Spleen (tissue), 11 donors: ENCODE results near the gene ABCA7. TPM values are rescaled to one million over a fixed set of nuclear protein-coding genes. Genes with fewer than 3 reads are reported as not detected.

Experiments used
- DNase-seq: peaks from one replicate; pipeline ENCODE4 v3.0.0-alpha.2; 2020
- H3K27ac ChIP-seq, 8 donors: fragments of 200-600 bp; sonication (generic) in 7 of 8; 1 replicate in 4 of 8; 2 replicates in 4 of 8; pipeline versions ENCODE4 v1.5.0 to v1.8.0; 2016 to 2021; ENCODE audit warnings: inconsistent platforms in 4 of 8, mild to moderate bottlenecking in 4 of 8, moderate library complexity in 1 of 8
- H3K27me3 ChIP-seq, 7 donors: fragments of 200-600 bp; sonication (generic) in 6 of 7; replicated peaks in 1 of 7; 1 replicate in 4 of 7; 2 replicates in 3 of 7; pipeline versions ENCODE4 v1.5.0 to v1.8.0; 2016 to 2021; ENCODE audit warnings: inconsistent platforms in 3 of 7, mild to moderate bottlenecking in 1 of 7
- H3K36me3 ChIP-seq, 6 donors: fragments of 200-600 bp; sonication (generic) in 5 of 6; 1 replicate in 4 of 6; 2 replicates in 2 of 6; pipeline versions ENCODE4 v1.5.0 to v1.8.0; 2016 to 2021; ENCODE audit warnings: inconsistent platforms in 2 of 6
- H3K4me1 ChIP-seq, 6 donors: fragments of 200-600 bp; sonication (generic) in 5 of 6; 1 replicate in 3 of 6; 2 replicates in 3 of 6; pipeline versions ENCODE4 v1.5.0 to v1.8.0; 2016 to 2021; ENCODE audit warnings: inconsistent platforms in 3 of 6
- H3K4me3 ChIP-seq, 8 donors: fragments of 200-600 bp; sonication (generic) in 7 of 8; 1 replicate in 4 of 8; 2 replicates in 4 of 8; pipeline versions ENCODE4 v1.5.0 to v1.8.0; 2016 to 2021; ENCODE audit warnings: inconsistent platforms in 4 of 8, mild to moderate bottlenecking in 4 of 8, moderate library complexity in 2 of 8
- H3K9me3 ChIP-seq, 8 donors: fragments of 200-600 bp; sonication (generic) in 7 of 8; 1 replicate in 4 of 8; 2 replicates in 4 of 8; pipeline versions ENCODE4 v1.5.0 to v1.8.0; 2016 to 2021; ENCODE audit warnings: inconsistent platforms in 4 of 8
- POLR2A ChIP-seq, 3 donors: fragments of 450-650 bp; IDR thresholded peaks; one replicate each; pipeline ENCODE4 v1.5.1; 2017; ENCODE audit warnings: antibody characterized with exemption in 3 of 3, mild to moderate bottlenecking in 1 of 3
- POLR2AphosphoS5 ChIP-seq, 3 donors: sonication (generic); formaldehyde crosslinking; IDR thresholded peaks; one replicate each; pipeline ENCODE4 v1.5.1; 2017; ENCODE audit warnings: antibody characterized with exemption in 3 of 3
- WGBS, 5 donors: extraction: QIAGEN DNeasy Blood & Tissue Kit in 3 of 5; methylation state at CpG; one replicate each; pipeline versions ENCODE4 v1.1.5 to v1.1.7; 2013 to 2018; 5-methylcytosine and 5-hydroxymethylcytosine counted together
- intact Hi-C: fragments of 100-400 bp; cut with DNase I; formaldehyde crosslinking; loops from one replicate; pipeline ENCODE4 v1.15.0; 2023; ENCODE audit warnings: low total_unique reads
- polyA plus RNA-seq, 3 donors: library from polyadenylated mRNA; stranded (reverse); fragments of 200-250 nt; gene quantifications; one replicate each; pipeline ENCODE4 v1.2.1, GENCODE V29; 2013
- total RNA-seq, 7 donors: library from RNA; depleted of rRNA in 3 of 7; stranded (reverse); fragments of >200 nt in 3 of 7; fragmentation: NEBNext Ultra II Directional in 4 of 7; extraction: Animal tissue kit (Norgen Biotek cat#: 25700) in 4 of 7; gene quantifications; one replicate each; pipeline versions ENCODE4 v1.1.0 to v1.2.1, GENCODE V29; 2016 to 2021
- TF ChIP-seq, protein P1 (sequence below), 11 experiments: fragments of 200-600 bp in 7 of 11; fragments of 450-650 bp in 4 of 11; sonication (generic) in 4 of 11; IDR thresholded peaks in 8 of 11; conservative IDR thresholded peaks in 3 of 11; 1 replicate in 7 of 11; 2 replicates in 4 of 11; pipeline versions ENCODE4 v1.4.0 to v1.8.0; 2016 to 2021; ENCODE audit warnings: antibody characterized with exemption in 11 of 11, inconsistent platforms in 4 of 11, mild to moderate bottlenecking in 1 of 11
- donor health status: healthy with polysubstance abuse.
- donor health status: DM: no; HTN: no; CAD: no; lungs with moderate emphysema.
- donor health status: DM: no; HTN: no; CAD: no.
- donor health status: Bipolar disorder and iron deficiency.
- donor health status: healthy.
- donor health status: DM: no; HTN: no; CAD: no.
- donor health status: DM: yes; HTN: yes; CAD: no.

Gene ABCA7
- total and polyA plus RNA-seq, 10 donors: 64.6 to 197 (median 102) TPM

DNA sequence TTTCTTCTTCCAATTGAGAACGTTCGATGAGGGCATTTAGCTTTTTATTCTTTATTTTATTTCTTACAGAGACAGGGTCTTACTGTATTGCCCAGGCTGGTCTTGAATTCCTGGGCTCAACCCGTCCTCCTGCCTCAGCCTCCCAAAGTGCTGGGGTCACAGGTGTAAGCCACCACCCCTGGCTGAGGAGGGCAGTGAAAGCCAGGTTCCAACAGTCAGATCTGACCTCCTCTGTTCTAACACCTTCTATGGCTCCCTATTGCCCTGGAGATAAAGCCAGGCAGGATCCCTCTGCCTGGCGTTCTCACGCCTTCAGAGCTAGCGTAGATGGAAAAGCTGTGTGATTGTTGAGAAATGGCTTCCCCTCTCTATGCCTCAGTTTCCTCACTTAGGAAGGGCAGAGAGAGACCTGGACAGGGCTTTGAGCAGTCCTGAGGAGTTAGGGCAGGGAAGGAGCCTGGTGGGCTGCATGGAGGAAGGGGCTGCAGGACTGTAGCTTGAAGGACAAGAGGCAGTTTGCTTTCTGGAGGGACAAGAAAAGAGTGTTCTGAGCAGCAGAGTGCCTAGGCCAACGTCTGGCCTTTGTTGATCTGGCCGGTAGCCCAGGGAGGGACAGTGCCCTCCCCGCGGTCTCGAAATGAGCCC is 32.6 kb downstream of the ABCA7 start:
- WGBS, 5 donors: 87 to 92% (median 91%) methylated on average over 11 of the region's 11 CpGs
- no peaks in the 10 kb centered on the region for H3K9me3 ChIP-seq
- TF ChIP-seq POLR2A (IDR thresholded peaks at IDR 0.05) (no peak), POLR2AphosphoS5 (IDR thresholded peaks at IDR 0.05) (no peak)
- TF ChIP-seq, protein P1, sequence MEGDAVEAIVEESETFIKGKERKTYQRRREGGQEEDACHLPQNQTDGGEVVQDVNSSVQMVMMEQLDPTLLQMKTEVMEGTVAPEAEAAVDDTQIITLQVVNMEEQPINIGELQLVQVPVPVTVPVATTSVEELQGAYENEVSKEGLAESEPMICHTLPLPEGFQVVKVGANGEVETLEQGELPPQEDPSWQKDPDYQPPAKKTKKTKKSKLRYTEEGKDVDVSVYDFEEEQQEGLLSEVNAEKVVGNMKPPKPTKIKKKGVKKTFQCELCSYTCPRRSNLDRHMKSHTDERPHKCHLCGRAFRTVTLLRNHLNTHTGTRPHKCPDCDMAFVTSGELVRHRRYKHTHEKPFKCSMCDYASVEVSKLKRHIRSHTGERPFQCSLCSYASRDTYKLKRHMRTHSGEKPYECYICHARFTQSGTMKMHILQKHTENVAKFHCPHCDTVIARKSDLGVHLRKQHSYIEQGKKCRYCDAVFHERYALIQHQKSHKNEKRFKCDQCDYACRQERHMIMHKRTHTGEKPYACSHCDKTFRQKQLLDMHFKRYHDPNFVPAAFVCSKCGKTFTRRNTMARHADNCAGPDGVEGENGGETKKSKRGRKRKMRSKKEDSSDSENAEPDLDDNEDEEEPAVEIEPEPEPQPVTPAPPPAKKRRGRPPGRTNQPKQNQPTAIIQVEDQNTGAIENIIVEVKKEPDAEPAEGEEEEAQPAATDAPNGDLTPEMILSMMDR (IDR thresholded peaks at IDR 0.05 in 8 of 11, conservative IDR thresholded peaks at IDR 0.05 in 3 of 11): no peak
- H3K4me1 ChIP-seq: peaks cover 63 to 100% (median 95%) of the 10 kb centered on the region in 6 donors
- no peak overlapping the region for H3K4me3 ChIP-seq
- DNase-seq: no peak
- H3K36me3 ChIP-seq: peaks cover 0 to 84% (median 49%) of the 10 kb centered on the region in 6 donors
- H3K27ac ChIP-seq: peak overlapping the region in 5 of 8 donors; percentile 22 to 97 (median 87)
- intact Hi-C loops: loop anchor here (10.0 kb wide), 1 partner anchor 48 kb away; the partner anchor contains the start of genes CNN2, RNU6-2 and TMEM259
- peaks cover 0 to 15% (median 0%) of the 10 kb centered on the region in 7 donors for H3K27me3 ChIP-seq

DNA sequence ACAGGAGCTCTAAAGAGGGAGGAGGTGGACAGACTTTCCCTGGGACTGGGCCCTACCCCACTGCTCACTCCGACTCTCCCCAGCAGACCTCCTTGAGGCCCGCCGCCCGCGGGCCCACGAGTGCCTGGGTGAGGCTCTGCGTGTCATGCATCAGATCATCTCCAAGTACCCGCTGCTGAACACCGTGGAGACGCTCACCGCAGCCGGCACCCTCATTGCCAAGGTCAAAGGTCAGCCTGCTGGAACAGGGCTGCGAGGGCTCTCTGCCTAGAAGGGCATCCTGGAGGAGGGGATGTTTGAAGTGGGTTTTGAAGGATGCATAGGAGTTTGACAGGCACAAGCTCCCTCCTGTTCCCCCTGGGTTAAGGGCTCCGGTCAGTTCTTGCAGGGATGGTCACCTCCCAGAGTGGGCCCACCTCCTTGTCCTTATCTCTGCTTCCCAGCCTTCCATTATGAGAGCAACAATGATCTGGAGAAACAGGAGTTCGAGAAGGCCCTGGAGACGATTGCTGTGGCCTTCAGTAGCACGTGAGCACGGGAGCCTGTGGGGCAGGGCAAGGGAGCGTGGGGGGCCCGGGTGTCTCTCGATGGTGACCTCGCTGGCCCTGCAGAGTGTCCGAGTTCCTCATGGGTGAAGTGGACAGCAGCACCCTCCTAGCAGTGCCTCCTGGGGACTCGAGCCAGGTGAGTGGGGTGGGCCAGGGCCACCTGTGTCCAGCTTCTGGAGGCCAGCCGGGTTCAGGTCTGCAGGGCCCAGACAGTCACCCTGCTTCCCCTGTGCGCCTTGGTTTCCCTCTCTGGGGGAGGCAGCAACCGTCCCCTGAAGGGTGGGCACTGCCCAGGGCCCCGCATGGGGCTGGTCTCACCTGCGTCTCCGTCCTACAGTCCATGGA is 33.4 kb downstream of the ABCA7 start:
- peak overlapping the region in 2 of 8 donors; percentile 40 to 66 for H3K4me3 ChIP-seq
- H3K4me1 ChIP-seq: peaks cover 66 to 100% (median 97%) of the 10 kb centered on the region in 6 donors
- H3K9me3 ChIP-seq: no peaks in the 10 kb centered on the region
- H3K27me3 ChIP-seq: peaks cover 0 to 15% (median 0%) of the 10 kb centered on the region in 7 donors
- peaks cover 0 to 91% (median 52%) of the 10 kb centered on the region in 6 donors for H3K36me3 ChIP-seq
- WGBS, 5 donors: 82 to 94% (median 89%) methylated on average over 15 to 30 of the region's 30 CpGs
- TF ChIP-seq, protein P1 (IDR thresholded peaks at IDR 0.05 in 8 of 11, conservative IDR thresholded peaks at IDR 0.05 in 3 of 11): no peak
- TF ChIP-seq POLR2AphosphoS5 (IDR thresholded peaks at IDR 0.05): peak in 1 of 3 donors; percentile 55
- H3K27ac ChIP-seq: peak overlapping the region in 5 of 8 donors; percentile 22 to 97 (median 88)
- intact Hi-C loops: loop anchor here (10.0 kb wide), 1 partner anchor 49 kb away; the partner anchor contains the start of genes CNN2, RNU6-2 and TMEM259
- DNase-seq: no peak

DNA sequence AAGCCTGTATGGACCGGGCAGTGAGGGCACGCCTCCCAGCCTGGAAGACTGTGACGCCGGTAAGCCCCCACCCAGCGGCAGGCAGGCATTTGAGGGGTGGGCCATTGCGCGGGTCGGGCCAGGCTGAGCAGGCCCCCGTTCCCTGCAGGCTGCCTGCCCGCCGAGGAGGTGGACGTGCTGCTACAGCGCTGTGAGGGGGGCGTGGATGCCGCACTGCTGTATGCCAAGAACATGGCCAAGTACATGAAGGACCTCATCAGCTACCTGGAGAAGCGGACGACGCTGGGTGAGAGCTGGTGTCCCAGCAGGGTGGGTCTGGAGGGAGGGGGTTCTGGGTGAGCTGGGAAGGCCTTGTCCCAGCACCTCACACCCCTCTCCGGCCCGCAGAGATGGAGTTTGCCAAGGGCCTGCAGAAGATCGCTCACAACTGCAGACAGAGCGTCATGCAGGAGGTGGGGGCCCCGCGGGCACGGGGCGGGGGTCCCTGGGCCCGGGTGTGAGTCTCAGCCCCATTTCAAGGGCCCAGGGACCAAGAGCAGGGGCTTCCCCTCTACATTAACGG is 34.1 kb downstream of the ABCA7 start:
- TF ChIP-seq POLR2AphosphoS5 (IDR thresholded peaks at IDR 0.05) (peak in 1 of 3 donors; percentile 61), POLR2A (IDR thresholded peaks at IDR 0.05) (no peak)
- TF ChIP-seq, protein P1 (IDR thresholded peaks at IDR 0.05 in 8 of 11, conservative IDR thresholded peaks at IDR 0.05 in 3 of 11): no peak
- DNase-seq: peak; percentile 83
- Histone ChIP-seq H3K36me3 (peaks cover 0 to 93% (median 54%) of the 10 kb centered on the region in 6 donors), H3K9me3 (no peaks in the 10 kb centered on the region), H3K4me1 (peaks cover 60 to 100% (median 95%) of the 10 kb centered on the region in 6 donors), H3K27ac (peak overlapping the region; percentile 58 to 97 (median 81)), H3K4me3 (peak overlapping the region in 7 of 8 donors; percentile 10 to 66 (median 38)), H3K27me3 (peaks cover 0 to 15% (median 0%) of the 10 kb centered on the region in 7 donors)
- intact Hi-C loops: loop anchor here (10.0 kb wide), 1 partner anchor 49 kb away; the partner anchor contains the start of genes CNN2, RNU6-2 and TMEM259
- WGBS, 5 donors: 42 to 67% (median 63%) methylated on average over 14 to 28 of the region's 28 CpGs
